NT2/D1 (cell line): ENCODE results near the gene MYLIP.

Experiments
- DNase-seq: peaks from one replicate; pipeline ENCODE4 v3.0.0-alpha.2; 2011; ENCODE audit warnings: low read depth, low spot score
- H3K27me3 ChIP-seq: 2 replicates; pipeline ENCODE4 v1.6.0; 2011; ENCODE audit warnings: mild to moderate bottlenecking; ENCODE audit not compliant: insufficient read length, insufficient read depth
- H3K36me3 ChIP-seq: 2 replicates; pipeline ENCODE4 v1.6.1; 2011; ENCODE audit warnings: mild to moderate bottlenecking, low read length, mixed read lengths; ENCODE audit not compliant: insufficient read depth, insufficient read length
- H3K4me1 ChIP-seq: 2 replicates; pipeline ENCODE4 v1.5.1; 2011; ENCODE audit not compliant: insufficient read depth, insufficient read length
- H3K4me3 ChIP-seq: 2 replicates; pipeline ENCODE4 v1.5.1; 2011; ENCODE audit warnings: low read depth; ENCODE audit not compliant: insufficient read length
- H3K9ac ChIP-seq: 2 replicates; pipeline ENCODE4 v1.6.0; 2011; ENCODE audit warnings: low read depth; ENCODE audit not compliant: insufficient read length
- H3K9me3 ChIP-seq: 2 replicates; pipeline ENCODE4 v1.5.1; 2011; ENCODE audit warnings: mild to moderate bottlenecking, low read length; ENCODE audit not compliant: insufficient read depth
- SUZ12 ChIP-seq: IDR thresholded peaks from 2 replicates; pipeline ENCODE4 v1.6.1; 2011; ENCODE audit not compliant: insufficient read length, insufficient read depth; ENCODE audit errors: extremely low read depth
- YY1 ChIP-seq: IDR thresholded peaks from 2 replicates; pipeline ENCODE4 v1.6.1; 2011; ENCODE audit not compliant: insufficient read length, insufficient read depth
- ZNF274 ChIP-seq: IDR thresholded peaks from 2 replicates; pipeline ENCODE4 v1.6.1; 2011; ENCODE audit warnings: mild to moderate bottlenecking, low read depth, low read length

Gene MYLIP

GRCh38 chr6:16184129-16184528 is 55.2 kb downstream of the MYLIP start:
- no peak for DNase-seq
- H3K4me1 ChIP-seq, result no peaks in the 10 kb centered on the region
- no peak overlapping the region for H3K4me3 ChIP-seq
- TF ChIP-seq ZNF274, result no peak
- no peak overlapping the region for H3K9ac ChIP-seq
- H3K36me3 ChIP-seq, result no peaks in the 10 kb centered on the region
- H3K27me3 ChIP-seq, result no peaks in the 10 kb centered on the region
- H3K9me3 ChIP-seq, result peaks cover 5% of the 10 kb centered on the region; the same call in 1 of the 2 replicates

- Histone ChIP-seq H3K9me3 (peaks cover 5% of the 10 kb centered on the region; the same call in 1 of the 2 replicates), H3K36me3 (no peaks in the 10 kb centered on the region), H3K27me3 (no peaks in the 10 kb centered on the region), H3K4me1 (no peaks in the 10 kb centered on the region), H3K9ac (no peak overlapping the region), H3K4me3 (no peak overlapping the region)
- no peak for DNase-seq
- TF ChIP-seq YY1 (no peak), SUZ12 (no peak), ZNF274 (no peak)
These were observed 55.7 kb downstream of the MYLIP start for GRCh38 chr6:16184551-16184950.

- Histone ChIP-seq H3K27me3 (no peaks in the 10 kb centered on the region), H3K9me3 (no peaks in the 10 kb centered on the region), H3K4me3 (no peak overlapping the region), H3K9ac (no peak overlapping the region), H3K36me3 (no peaks in the 10 kb centered on the region), H3K4me1 (no peaks in the 10 kb centered on the region)
- TF ChIP-seq ZNF274 (no peak), YY1 (no peak), SUZ12 (no peak)
- DNase-seq, result no peak
These were observed 58.3 kb downstream of the MYLIP start for GRCh38 chr6:16187176-16187575.

GRCh38 chr6:16190214-16190613 is 61.3 kb downstream of the MYLIP start:
- Histone ChIP-seq H3K9ac (no peak overlapping the region), H3K36me3 (no peaks in the 10 kb centered on the region), H3K27me3 (no peaks in the 10 kb centered on the region), H3K4me1 (no peaks in the 10 kb centered on the region), H3K9me3 (no peaks in the 10 kb centered on the region), H3K4me3 (no peak overlapping the region)
- DNase-seq, result no peak
- TF ChIP-seq YY1 (no peak), ZNF274 (no peak), SUZ12 (no peak)

GRCh38 chr6:16196260-16196983 is 67.5 kb downstream of the MYLIP start:
- Histone ChIP-seq H3K4me1 (peaks cover 4% of the 10 kb centered on the region), H3K9me3 (no peaks in the 10 kb centered on the region), H3K36me3 (no peaks in the 10 kb centered on the region), H3K4me3 (no peak overlapping the region), H3K9ac (no peak overlapping the region), H3K27me3 (no peaks in the 10 kb centered on the region)
- no peak for DNase-seq
- no peak for TF ChIP-seq SUZ12
- no peak for TF ChIP-seq ZNF274
- TF ChIP-seq YY1, result no peak

GRCh38 chr6:16196984-16197546 is 68.2 kb downstream of the MYLIP start:
- Histone ChIP-seq H3K4me3 (no peak overlapping the region), H3K9ac (no peak overlapping the region), H3K36me3 (no peaks in the 10 kb centered on the region), H3K27me3 (no peaks in the 10 kb centered on the region), H3K9me3 (no peaks in the 10 kb centered on the region), H3K4me1 (peaks cover 4% of the 10 kb centered on the region)
- TF ChIP-seq SUZ12 (no peak), YY1 (no peak), ZNF274 (no peak)
- no peak for DNase-seq
